IMR-90 (cell line): ENCODE measurements around the gene RIPK4. TPM values are rescaled to one million over a fixed set of nuclear protein-coding genes. Genes with fewer than 3 reads are reported as not detected.

Experiments used
- ATAC-seq: fragments of 200-7000 bp; cut with Tn5 transposase; 2 replicates; pipeline ENCODE4 v1.9.1; 2020; ENCODE audit warnings: low read depth, mild to moderate bottlenecking, moderate library complexity
- BruUV-seq: library from RNA; stranded (reverse); fragments of 400-500 nt; replicated peaks from 2 replicates; lab custom pipeline; 2021; lab: Mats Ljungman, UMichigan
- CTCF ChIA-PET: fragments of 300-600 bp; formaldehyde crosslinking; extraction: SDS; loops from one replicate; lab custom pipeline; 2021; ENCODE audit warnings: antibody characterized with exemption; lab: Yijun Ruan, JAX
- POLR2A ChIA-PET: fragments of 300-600 bp; sonication (Branson Sonifier 250); formaldehyde crosslinking; loops from one replicate; lab custom pipeline; 2022; ENCODE audit warnings: antibody characterized with exemption; ENCODE audit not compliant: unreplicated experiment; lab: Charles Lee
- DNase-seq: peaks from one replicate; pipeline ENCODE4 v3.0.0; 2013
- H2AFZ ChIP-seq: replicated peaks from 2 replicates; pipeline ENCODE3; 2013; ENCODE audit warnings: low read length, mild to moderate bottlenecking; ENCODE audit not compliant: poor library complexity
- H2AK5ac ChIP-seq: 2 replicates; pipeline ENCODE4 v1.6.1; 2013; ENCODE audit warnings: low read depth, low read length, inconsistent platforms
- H2AK9ac ChIP-seq: replicated peaks from 2 replicates; pipeline ENCODE3; 2013; ENCODE audit warnings: mild to moderate bottlenecking, low read depth, low read length, moderate library complexity; ENCODE audit not compliant: poor library complexity
- H2BK120ac ChIP-seq: 2 replicates; pipeline ENCODE4 v1.6.1; 2013; ENCODE audit warnings: low read depth, low read length, inconsistent platforms
- H2BK15ac ChIP-seq: 3 replicates; pipeline ENCODE4 v1.6.1; 2013; ENCODE audit warnings: low read depth, low read length, inconsistent platforms
- H2BK20ac ChIP-seq: 2 replicates; pipeline ENCODE4 v1.6.1; 2013; ENCODE audit warnings: low read depth, mild to moderate bottlenecking, inconsistent platforms, low read length, moderate library complexity
- H2BK5ac ChIP-seq: 2 replicates; pipeline ENCODE4 v1.6.1; 2013; ENCODE audit warnings: mild to moderate bottlenecking, low read depth, low read length, inconsistent platforms; ENCODE audit not compliant: poor library complexity, severe bottlenecking
- H3K14ac ChIP-seq: replicated peaks from 2 replicates; pipeline ENCODE4 v1.6.1; 2013; ENCODE audit warnings: low read depth, low read length, inconsistent platforms
- H3K18ac ChIP-seq: 2 replicates; pipeline ENCODE4 v1.6.1; 2013; ENCODE audit warnings: low read depth, low read length, control low read depth
- H3K23ac ChIP-seq: 2 replicates; pipeline ENCODE4 v1.6.1; 2013; ENCODE audit warnings: low read depth, low read length, inconsistent platforms
- H3K27ac ChIP-seq: 2 replicates; pipeline ENCODE4 v1.5.1; 2013; ENCODE audit warnings: mild to moderate bottlenecking, control low read depth, low read length; ENCODE audit not compliant: insufficient read depth
- H3K27me3 ChIP-seq: 2 replicates; pipeline ENCODE4 v1.6.1; 2013; ENCODE audit warnings: low read length; ENCODE audit not compliant: control insufficient read depth, insufficient read depth
- H3K36me3 ChIP-seq: 2 replicates; pipeline ENCODE4 v1.6.1; 2013; ENCODE audit warnings: low read length, mixed read lengths; ENCODE audit not compliant: control insufficient read depth, insufficient read depth
- H3K4ac ChIP-seq: 2 replicates; pipeline ENCODE4 v1.6.1; 2013; ENCODE audit warnings: low read depth, low read length, inconsistent platforms
- H3K4me1 ChIP-seq: 2 replicates; pipeline ENCODE4 v1.6.1; 2013; ENCODE audit warnings: low read length, mixed read lengths; ENCODE audit not compliant: control insufficient read depth, insufficient read depth
- H3K4me2 ChIP-seq: 2 replicates; pipeline ENCODE4 v1.6.1; 2013; ENCODE audit warnings: low read depth, mild to moderate bottlenecking, control low read depth, low read length, moderate library complexity
- H3K4me3 ChIP-seq: 2 replicates; pipeline ENCODE4 v1.5.1; 2013; ENCODE audit warnings: low read depth, mild to moderate bottlenecking, control low read depth, low read length, moderate library complexity; ENCODE audit not compliant: insufficient read depth
- H3K56ac ChIP-seq: 2 replicates; pipeline ENCODE4 v1.6.1; 2013; ENCODE audit warnings: low read length, inconsistent platforms; ENCODE audit not compliant: insufficient read depth; ENCODE audit errors: extremely low read depth
- H3K79me1 ChIP-seq, 2 experiments: 2 replicates each; pipeline ENCODE4 v1.6.1; 2013; ENCODE audit warnings: low read length in 2 of 2, inconsistent platforms in 1 of 2, low read depth in 1 of 2
- H3K9ac ChIP-seq: 2 replicates; pipeline ENCODE4 v1.6.1; 2013; ENCODE audit warnings: low read depth, low read length, control low read depth
- H3K9me1 ChIP-seq: 2 replicates; pipeline ENCODE4 v1.6.1; 2013; ENCODE audit warnings: low read length, inconsistent platforms; ENCODE audit not compliant: insufficient read depth
- H3K9me3 ChIP-seq: 2 replicates; pipeline ENCODE4 v1.6.1; 2013; ENCODE audit warnings: low read length; ENCODE audit not compliant: control insufficient read depth, insufficient read depth
- H4K20me1 ChIP-seq: 2 replicates; pipeline ENCODE4 v1.6.1; 2013; ENCODE audit warnings: low read length, inconsistent platforms; ENCODE audit not compliant: insufficient read depth
- H4K5ac ChIP-seq: 2 replicates; pipeline ENCODE4 v1.6.1; 2013; ENCODE audit warnings: mild to moderate bottlenecking, low read depth, low read length, control low read depth
- H4K8ac ChIP-seq, 2 experiments: 2 replicates each; pipeline ENCODE4 v1.6.1; 2013; ENCODE audit warnings: low read depth in 2 of 2, low read length in 2 of 2, control low read depth in 1 of 2, inconsistent platforms in 1 of 2
- H4K91ac ChIP-seq: 2 replicates; pipeline ENCODE4 v1.6.1; 2013; ENCODE audit warnings: low read depth, low read length, inconsistent platforms; ENCODE audit not compliant: insufficient read depth
- BHLHE40 ChIP-seq: fragments of 150-350 bp; IDR thresholded peaks from 2 replicates; pipeline ENCODE4 v1.6.1; 2016; ENCODE audit warnings: mild to moderate bottlenecking, low read depth, low read length
- CHD1 ChIP-seq: IDR thresholded peaks from 2 replicates; pipeline ENCODE4 v1.6.1; 2012; ENCODE audit warnings: low read depth, low read length, improper control_type of control experiment
- FOS ChIP-seq: fragments of 150-350 bp; IDR thresholded peaks from 2 replicates; pipeline ENCODE4 v1.6.1; 2016; ENCODE audit warnings: low read depth, low read length
- MAFK ChIP-seq: IDR thresholded peaks from 2 replicates; pipeline ENCODE4 v1.6.1; 2012; ENCODE audit warnings: low read depth, low read length, improper control_type of control experiment
- MAZ ChIP-seq: IDR thresholded peaks from 2 replicates; pipeline ENCODE4 v1.6.1; 2012; ENCODE audit warnings: low read depth, mild to moderate bottlenecking, low read length, improper control_type of control experiment, moderate library complexity, borderline replicate concordance
- MXI1 ChIP-seq: IDR thresholded peaks from 2 replicates; pipeline ENCODE4 v1.6.1; 2012; ENCODE audit warnings: low read depth, mild to moderate bottlenecking, low read length, moderate library complexity, borderline replicate concordance
- NFE2L2 ChIP-seq: fragments of 150-350 bp; IDR thresholded peaks from 2 replicates; pipeline ENCODE4 v1.6.1; 2016; ENCODE audit warnings: low read depth, mild to moderate bottlenecking, low read length
- POLR2A ChIP-seq: IDR thresholded peaks from 2 replicates; pipeline ENCODE4 v1.6.1; 2012; ENCODE audit warnings: mild to moderate bottlenecking, low read depth, low read length
- RAD21 ChIP-seq: IDR thresholded peaks from 2 replicates; pipeline ENCODE4 v1.6.1; 2012; ENCODE audit warnings: low read length, improper control_type of control experiment
- RCOR1 ChIP-seq: IDR thresholded peaks from 2 replicates; pipeline ENCODE4 v1.6.1; 2012; ENCODE audit warnings: mild to moderate bottlenecking, low read length, improper control_type of control experiment; ENCODE audit not compliant: insufficient replicate concordance
- RFX5 ChIP-seq: IDR thresholded peaks from 2 replicates; pipeline ENCODE4 v1.8.0; 2012; ENCODE audit warnings: low read depth, mild to moderate bottlenecking, low read length, moderate library complexity
- SMC3 ChIP-seq: fragments of 150-350 bp; IDR thresholded peaks from 2 replicates; pipeline ENCODE4 v1.6.1; 2016; ENCODE audit warnings: low read depth, mild to moderate bottlenecking, antibody characterized with exemption, low read length, moderate library complexity
- USF2 ChIP-seq: fragments of 150-350 bp; IDR thresholded peaks from 2 replicates; pipeline ENCODE4 v1.6.1; 2017; ENCODE audit warnings: mild to moderate bottlenecking, antibody characterized with exemption, low read length, low read depth
- WGBS, 2 experiments: methylation state at CpG; one replicate each; pipeline versions ENCODE4 v1.1.5 to v1.1.7; 2013; ENCODE audit warnings: missing lambda C conversion rate in 2 of 2; ENCODE audit not compliant: insufficient read length in 1 of 2; ENCODE audit errors: extremely low coverage in 2 of 2; 5-methylcytosine and 5-hydroxymethylcytosine counted together
- dilution Hi-C: fragments of 300-500 bp; cut with HindIII; formaldehyde crosslinking; loops from one replicate; pipeline ENCODE4 v1.14.3; 2018; ENCODE audit warnings: low sequenced_read_pairs; ENCODE audit not compliant: unreplicated experiment
- in situ Hi-C: fragments of 300-500 bp; cut with MboI; formaldehyde crosslinking; loops from 3 replicates; pipeline ENCODE4 v1.14.3; 2019; ENCODE audit warnings: low sequenced_read_pairs, inconsistent platforms, mixed read lengths
- intact Hi-C: fragments of 100-400 bp; cut with micrococcal nuclease; formaldehyde crosslinking; loops from 2 replicates; pipeline ENCODE4 v1.10.0; 2022
- polyA plus RNA-seq, 3 experiments: library from polyadenylated mRNA; depleted of rRNA; stranded (reverse); fragments of >200 nt; gene quantifications; 2 replicates each; pipeline ENCODE4 v1.2.3, GENCODE V29; 2012; ENCODE audit warnings: low replicate concordance in 1 of 3
- total RNA-seq: library from RNA; depleted of rRNA; stranded (reverse); fragments of >200 nt; gene quantifications from 2 replicates; pipeline ENCODE4 v1.2.3, GENCODE V29; 2012
- TF ChIP-seq, protein P1 (sequence below): conservative IDR thresholded peaks from 2 replicates; pipeline ENCODE4 v1.5.1; 2012; ENCODE audit warnings: mild to moderate bottlenecking, low read depth, low read length, improper control_type of control experiment
- TF ChIP-seq, protein P2 (sequence below): fragments of 150-350 bp; IDR thresholded peaks from 2 replicates; pipeline ENCODE4 v1.6.1; 2016; ENCODE audit warnings: low read depth, mild to moderate bottlenecking, low read length, moderate library complexity, borderline replicate concordance

Gene RIPK4
- total and polyA plus RNA-seq, 2 of the 4 experiments (the other 2 are of a cell fraction) = under 0.01 to 0.03 TPM

- no peaks in the 10 kb centered on the region for H3K79me1 ChIP-seq
- WGBS, 2 experiments = 33% methylated on average over 6 of the region's 33 CpGs; no CpG with 5 or more reads in 1 of the 2 experiments
- dilution Hi-C loops = no loop called here
- H4K20me1 ChIP-seq = no peaks in the 10 kb centered on the region
- H2BK5ac ChIP-seq = no peak overlapping the region
- no peak overlapping the region for H2AK9ac ChIP-seq
- H3K27ac ChIP-seq = no peak overlapping the region
- no peak overlapping the region for H3K4ac ChIP-seq
- H2BK120ac ChIP-seq = no peak overlapping the region
- H3K4me2 ChIP-seq = no peak overlapping the region
- BruUV-seq = no TSS peak
- H3K9me1 ChIP-seq = peaks cover 6% of the 10 kb centered on the region
- CTCF ChIA-PET = no interaction called here
- no peak overlapping the region for H3K18ac ChIP-seq
- no peak overlapping the region for H3K56ac ChIP-seq
- no peak overlapping the region for H2BK20ac ChIP-seq
- no peak overlapping the region for H3K9ac ChIP-seq
- no peak overlapping the region for H3K23ac ChIP-seq
- H3K36me3 ChIP-seq = no peaks in the 10 kb centered on the region
- in situ Hi-C loops = no loop called here
- H3K4me1 ChIP-seq = 0 out of 2 replicates have a peak, but pooled peaks cover 5% of the 10 kb centered on the region
- H4K91ac ChIP-seq = no peak overlapping the region
- TF ChIP-seq SMC3 (no peak), BHLHE40 (no peak), POLR2A (no peak), RFX5 (no peak), MAZ (no peak), CHD1 (no peak), RAD21 (no peak), NFE2L2 (no peak), MXI1 (no peak), RCOR1 (no peak), USF2 (no peak), MAFK (no peak), FOS (no peak)
- TF ChIP-seq, protein P1, sequence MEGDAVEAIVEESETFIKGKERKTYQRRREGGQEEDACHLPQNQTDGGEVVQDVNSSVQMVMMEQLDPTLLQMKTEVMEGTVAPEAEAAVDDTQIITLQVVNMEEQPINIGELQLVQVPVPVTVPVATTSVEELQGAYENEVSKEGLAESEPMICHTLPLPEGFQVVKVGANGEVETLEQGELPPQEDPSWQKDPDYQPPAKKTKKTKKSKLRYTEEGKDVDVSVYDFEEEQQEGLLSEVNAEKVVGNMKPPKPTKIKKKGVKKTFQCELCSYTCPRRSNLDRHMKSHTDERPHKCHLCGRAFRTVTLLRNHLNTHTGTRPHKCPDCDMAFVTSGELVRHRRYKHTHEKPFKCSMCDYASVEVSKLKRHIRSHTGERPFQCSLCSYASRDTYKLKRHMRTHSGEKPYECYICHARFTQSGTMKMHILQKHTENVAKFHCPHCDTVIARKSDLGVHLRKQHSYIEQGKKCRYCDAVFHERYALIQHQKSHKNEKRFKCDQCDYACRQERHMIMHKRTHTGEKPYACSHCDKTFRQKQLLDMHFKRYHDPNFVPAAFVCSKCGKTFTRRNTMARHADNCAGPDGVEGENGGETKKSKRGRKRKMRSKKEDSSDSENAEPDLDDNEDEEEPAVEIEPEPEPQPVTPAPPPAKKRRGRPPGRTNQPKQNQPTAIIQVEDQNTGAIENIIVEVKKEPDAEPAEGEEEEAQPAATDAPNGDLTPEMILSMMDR = no peak
- TF ChIP-seq, protein P2, sequence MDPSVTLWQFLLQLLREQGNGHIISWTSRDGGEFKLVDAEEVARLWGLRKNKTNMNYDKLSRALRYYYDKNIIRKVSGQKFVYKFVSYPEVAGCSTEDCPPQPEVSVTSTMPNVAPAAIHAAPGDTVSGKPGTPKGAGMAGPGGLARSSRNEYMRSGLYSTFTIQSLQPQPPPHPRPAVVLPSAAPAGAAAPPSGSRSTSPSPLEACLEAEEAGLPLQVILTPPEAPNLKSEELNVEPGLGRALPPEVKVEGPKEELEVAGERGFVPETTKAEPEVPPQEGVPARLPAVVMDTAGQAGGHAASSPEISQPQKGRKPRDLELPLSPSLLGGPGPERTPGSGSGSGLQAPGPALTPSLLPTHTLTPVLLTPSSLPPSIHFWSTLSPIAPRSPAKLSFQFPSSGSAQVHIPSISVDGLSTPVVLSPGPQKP = no peak
- H3K4me3 ChIP-seq = no peak overlapping the region
- H4K8ac ChIP-seq = no peak overlapping the region
- no peak for DNase-seq
- no peaks in the 10 kb centered on the region for H3K9me3 ChIP-seq
- peaks cover 18% of the 10 kb centered on the region for H3K27me3 ChIP-seq
- H3K14ac ChIP-seq = no peak overlapping the region
- H2AFZ ChIP-seq = peak overlapping the region; percentile 51
- intact Hi-C loops = no loop called here
- no peak for ATAC-seq
- POLR2A ChIA-PET = no interaction called here
- H2AK5ac ChIP-seq = no peak overlapping the region
- H4K5ac ChIP-seq = no peak overlapping the region
- H2BK15ac ChIP-seq = no peak overlapping the region
These were observed 41.3 kb downstream of the RIPK4 start for GRCh38 chr21:41725421-41726031.
